GM21423 (cell line): Measurements from ENCODE around the gene MREG.
A peak's percentile ranks its signal among the peaks of the same experiment; 100 is the strongest.
"Not testable (repeated sequence)": the region's sequence is repeated elsewhere in the genome, so short reads cannot be mapped to it uniquely, and the experiment has no call there.

Source experiments
- ATAC-seq: cut with Tn5 transposase; IDR thresholded peaks from one replicate; pipeline ENCODE4 v1.9.1; 2021; ENCODE audit warnings: mild to moderate bottlenecking, moderate library complexity; ENCODE audit not compliant: unreplicated experiment

Gene MREG

GRCh38 chr2:215966274-215966673 lies 47.1 kb downstream of the MREG start:
- no peak for ATAC-seq

- ATAC-seq: no peak
Observed at GRCh38 chr2:215965532-215966165, 47.7 kb downstream of the MREG start.

DNA sequence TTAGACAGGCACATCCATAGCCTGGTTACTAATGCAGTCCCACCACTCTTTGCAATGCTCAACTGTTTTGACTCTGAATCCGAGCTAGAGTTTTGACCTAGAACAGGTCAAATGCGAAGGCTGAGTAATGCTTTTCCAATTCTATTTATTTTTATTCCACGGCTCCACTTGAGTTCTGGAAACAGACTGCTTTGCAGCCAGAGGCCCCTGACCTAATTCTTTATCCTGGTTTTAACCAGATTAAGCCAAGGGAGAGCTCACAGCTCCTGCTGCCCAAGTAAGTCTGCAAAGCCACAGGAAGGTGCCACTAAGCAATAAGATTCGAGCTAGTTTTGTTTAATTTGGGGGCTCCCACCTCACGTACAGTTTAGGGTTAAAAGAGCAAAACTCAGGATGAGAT lies 51.4 kb downstream of the MREG start:
- ATAC-seq: no peak

DNA sequence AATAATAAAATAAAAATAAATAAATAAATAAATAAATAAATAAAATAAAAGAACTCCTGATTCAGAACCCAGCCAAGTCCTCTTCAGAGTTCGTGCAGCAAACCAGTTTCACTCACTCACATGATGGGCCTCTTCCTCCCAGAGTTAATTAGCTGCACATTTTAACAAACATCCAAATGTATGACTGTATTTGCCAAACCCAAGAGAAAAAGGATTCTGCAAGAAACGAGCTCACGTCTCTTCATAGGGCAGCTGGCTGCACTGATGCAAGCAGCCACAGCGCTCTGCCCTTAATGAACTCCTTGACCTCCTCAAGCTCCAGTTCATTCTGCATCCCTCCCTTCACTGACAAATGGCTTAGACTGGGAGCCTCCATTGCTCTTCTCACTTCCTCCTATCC lies 55.1 kb downstream of the MREG start:
- no peak for ATAC-seq

- ATAC-seq: not testable (repeated sequence)
Observed at GRCh38 chr2:215957354-215958122, 55.8 kb downstream of the MREG start.

GRCh38 chr2:215952860-215953637 lies 60.3 kb downstream of the MREG start:
- ATAC-seq: no peak

GRCh38 chr2:215951558-215951957 lies 61.8 kb downstream of the MREG start:
- no peak for ATAC-seq

DNA sequence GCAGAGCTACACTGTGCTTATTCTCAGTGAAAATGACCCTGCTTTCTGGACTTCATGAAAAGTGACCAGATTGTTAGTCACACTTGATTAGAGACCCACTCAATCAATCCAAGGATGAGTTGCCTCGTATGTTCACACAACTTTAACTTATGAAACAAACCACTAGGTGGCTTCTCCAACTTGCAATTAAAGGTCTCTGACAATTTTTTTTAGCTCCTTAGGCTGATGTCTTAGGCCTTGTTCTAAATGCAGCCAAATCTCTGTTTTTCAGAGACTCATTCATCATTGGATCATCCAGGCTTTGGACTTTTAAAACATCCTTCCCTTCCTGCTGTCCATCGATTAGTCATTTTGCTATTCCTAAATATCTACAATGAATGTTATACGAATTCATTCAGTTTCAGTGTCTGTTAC lies 63.4 kb downstream of the MREG start:
- peak; percentile 87 for ATAC-seq

DNA sequence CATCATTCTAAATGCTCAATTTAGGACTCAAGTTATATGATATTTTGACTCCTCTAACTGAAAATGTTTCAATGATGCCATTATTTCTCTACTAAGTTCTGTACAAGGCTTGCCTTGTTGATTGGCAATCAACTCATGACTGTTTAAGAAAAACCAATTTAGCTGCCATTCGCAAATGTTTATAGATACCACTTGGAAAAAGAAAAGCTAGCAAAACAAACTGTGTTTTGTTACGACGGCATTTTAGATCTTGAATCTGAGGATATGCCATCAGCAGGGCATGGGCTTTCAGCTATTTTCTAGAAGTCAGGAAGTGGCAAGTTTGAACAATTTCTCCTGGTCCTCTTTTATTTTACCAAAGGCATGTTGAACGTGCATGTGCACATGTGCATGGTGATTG lies 65.3 kb downstream of the MREG start:
- ATAC-seq: no peak

DNA sequence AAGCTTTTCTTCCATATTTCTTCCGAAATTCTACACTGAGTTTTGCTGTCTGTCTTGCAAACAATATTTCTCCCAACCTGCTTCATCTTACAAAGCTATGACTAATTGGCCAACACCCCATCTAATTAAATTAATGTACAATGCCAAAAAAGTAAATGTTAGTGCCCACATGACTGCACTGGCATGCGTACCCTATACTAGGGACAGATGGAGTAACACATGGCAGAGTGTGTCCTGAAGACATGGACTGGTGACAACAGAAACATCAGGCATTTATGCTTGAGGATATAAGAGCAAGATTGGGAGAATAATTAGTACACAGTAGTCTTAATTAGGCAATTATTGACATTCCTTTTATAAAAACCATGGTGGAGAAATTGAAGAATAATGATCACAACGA lies 66.8 kb downstream of the MREG start:
- ATAC-seq: no peak

GRCh38 chr2:215942194-215942593 lies 71.2 kb downstream of the MREG start:
- ATAC-seq: no peak

DNA sequence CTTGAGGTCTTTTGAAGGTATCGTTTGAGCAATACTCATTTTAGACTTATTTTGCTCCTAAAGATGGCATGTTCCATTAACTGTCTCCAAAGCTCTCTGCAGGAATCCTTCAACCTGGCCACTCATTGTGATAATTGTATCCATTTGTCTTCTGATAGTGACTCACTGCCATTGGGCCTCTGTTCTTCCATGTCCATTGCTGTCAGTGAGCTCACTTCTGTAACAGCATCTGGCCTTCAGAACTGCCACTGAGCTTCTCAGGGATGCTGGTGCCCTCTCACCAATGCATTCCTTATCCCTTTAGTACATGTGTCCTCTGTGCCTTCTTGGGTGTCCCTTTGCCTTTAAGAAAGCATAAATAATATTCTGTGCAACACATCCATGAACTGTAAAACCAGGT lies 71.6 kb downstream of the MREG start:
- ATAC-seq: no peak

DNA sequence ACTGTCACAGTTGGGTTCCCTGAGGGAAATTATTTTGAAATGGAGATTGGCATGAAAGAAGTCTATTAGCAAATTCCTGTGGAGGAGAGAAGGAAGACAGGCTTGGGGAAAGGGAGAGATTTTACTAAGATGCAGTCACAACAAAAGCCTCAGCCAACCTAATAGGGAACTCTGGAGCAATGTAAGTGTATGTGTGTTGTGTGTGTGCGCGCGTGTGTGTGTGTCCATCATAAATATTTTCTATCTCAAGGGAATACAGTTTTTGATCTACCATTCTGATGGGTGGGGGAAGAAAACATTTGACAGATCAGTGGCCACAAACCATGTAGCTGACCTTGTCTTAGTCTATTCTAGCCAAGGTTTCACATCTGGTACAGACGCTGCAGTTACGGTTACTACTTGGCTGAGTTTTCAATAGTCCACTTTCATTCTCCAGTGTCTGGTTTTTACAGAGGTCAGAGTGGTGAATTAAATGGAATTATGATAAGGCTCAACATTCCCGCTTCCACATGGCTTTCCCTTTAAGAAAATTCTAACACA lies 72.6 kb downstream of the MREG start:
- ATAC-seq: no peak

DNA sequence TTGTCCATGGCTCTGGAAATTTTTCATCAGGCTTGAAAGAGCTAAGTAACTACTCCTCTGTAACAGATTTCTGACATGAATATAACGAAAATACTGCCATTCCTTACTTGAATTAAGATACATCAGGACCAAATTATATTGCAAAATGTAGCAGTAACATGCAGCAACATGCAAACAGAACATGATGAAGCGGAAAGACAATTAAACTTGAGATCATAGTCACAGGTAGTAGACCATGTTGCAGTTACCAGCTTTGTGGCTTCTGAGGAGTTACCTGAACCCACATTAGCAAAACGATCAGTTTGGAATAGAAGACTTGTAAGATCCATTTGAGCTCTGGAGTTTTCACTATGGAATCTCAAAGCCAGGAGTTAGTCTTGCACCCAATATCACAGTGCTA lies 76.2 kb downstream of the MREG start:
- no peak for ATAC-seq

GRCh38 chr2:215933151-215933550 lies 80.2 kb downstream of the MREG start:
- no peak for ATAC-seq

GRCh38 chr2:215931256-215931903 lies 82.0 kb downstream of the MREG start:
- peak; percentile 46 for ATAC-seq

- no peak for ATAC-seq
Observed at GRCh38 chr2:215930505-215931253, 82.7 kb downstream of the MREG start.

GRCh38 chr2:215929602-215930335 lies 83.6 kb downstream of the MREG start:
- peak; percentile 47 for ATAC-seq

DNA sequence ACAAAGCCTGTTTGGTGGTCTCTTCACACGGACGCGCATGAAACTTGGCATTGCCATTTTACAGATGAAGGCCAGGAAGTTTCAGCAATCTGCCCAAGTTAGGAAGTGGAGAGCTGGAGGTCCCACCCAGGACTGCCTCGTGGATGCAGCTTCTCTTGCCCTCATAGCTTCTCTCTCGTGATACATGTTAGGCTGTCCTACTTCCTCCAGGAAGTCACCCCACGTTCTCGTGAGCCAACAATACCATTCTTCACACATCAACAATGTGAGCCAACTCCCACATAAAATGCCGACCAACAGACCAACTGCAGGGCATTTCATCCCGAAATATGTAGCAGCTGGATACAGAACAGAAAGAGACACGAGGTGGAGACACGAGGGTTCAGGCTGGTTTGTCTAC lies 85.3 kb downstream of the MREG start:
- ATAC-seq: no peak

- not testable (repeated sequence) for ATAC-seq
Observed at GRCh38 chr2:215926992-215927391, 86.4 kb downstream of the MREG start.
